ENCODE measurements around the gene ANAPC16.
"Not testable (repeated sequence)": the region's sequence is repeated elsewhere in the genome, so short reads cannot be mapped to it uniquely, and the experiment has no call there.

ANAPC16 gene

GRCh38 chr10:72277996-72278667 is 62.3 kb downstream of the ANAPC16 start:
- H3K4me3 ChIP-seq (ENCODE audit: insufficient read depth, low read depth, low read length) = no peak overlapping the region
- peaks cover 15% of the 10 kb centered on the region for H3K4me1 ChIP-seq (ENCODE audit: control insufficient read depth, insufficient read depth, low read length)
- WGBS, 2 experiments = 93 to 94% methylated on average over 3 of the region's 3 CpGs
- H3K27me3 ChIP-seq (ENCODE audit: control insufficient read depth, insufficient read depth, low read length, poor library complexity, severe bottlenecking) = no peaks in the 10 kb centered on the region
- H3K9me3 ChIP-seq (ENCODE audit: control insufficient read depth, low read length) = no peaks in the 10 kb centered on the region
- no peak overlapping the region for H3K27ac ChIP-seq (ENCODE audit: insufficient read depth, low read depth, low read length, poor library complexity, severe bottlenecking)
- peaks cover 5% of the 10 kb centered on the region for H3K36me3 ChIP-seq (ENCODE audit: control insufficient read depth, insufficient read depth, low read length)

GRCh38 chr10:72278668-72279393 is 63.0 kb downstream of the ANAPC16 start:
- WGBS, 2 experiments = 87 to 90% methylated on average over 3 to 4 of the region's 5 CpGs
- H3K27ac ChIP-seq (ENCODE audit: insufficient read depth, low read depth, low read length, poor library complexity, severe bottlenecking) = no peak overlapping the region
- H3K27me3 ChIP-seq (ENCODE audit: control insufficient read depth, insufficient read depth, low read length, poor library complexity, severe bottlenecking) = no peaks in the 10 kb centered on the region
- peaks cover 5% of the 10 kb centered on the region for H3K36me3 ChIP-seq (ENCODE audit: control insufficient read depth, insufficient read depth, low read length)
- peaks cover 15% of the 10 kb centered on the region for H3K4me1 ChIP-seq (ENCODE audit: control insufficient read depth, insufficient read depth, low read length)
- H3K9me3 ChIP-seq (ENCODE audit: control insufficient read depth, low read length) = no peaks in the 10 kb centered on the region
- no peak overlapping the region for H3K4me3 ChIP-seq (ENCODE audit: insufficient read depth, low read depth, low read length)

GRCh38 chr10:72279587-72279986 is 63.8 kb downstream of the ANAPC16 start:
- H3K36me3 ChIP-seq (ENCODE audit: control insufficient read depth, insufficient read depth, low read length); H3K27ac ChIP-seq (ENCODE audit: insufficient read depth, low read depth, low read length, poor library complexity, severe bottlenecking); H3K27me3 ChIP-seq (ENCODE audit: control insufficient read depth, insufficient read depth, low read length, poor library complexity, severe bottlenecking); H3K4me3 ChIP-seq (ENCODE audit: insufficient read depth, low read depth, low read length); H3K9me3 ChIP-seq (ENCODE audit: control insufficient read depth, low read length): not testable (repeated sequence)
- 91 to 92% methylated on average over 7 of the region's 7 CpGs for WGBS, 2 experiments
- H3K4me1 ChIP-seq (ENCODE audit: control insufficient read depth, insufficient read depth, low read length) = peaks cover 15% of the 10 kb centered on the region

- WGBS, 2 experiments = 90 to 97% methylated on average over 2 of the region's 3 CpGs
- H3K4me3 ChIP-seq (ENCODE audit: insufficient read depth, low read depth, low read length) = no peak overlapping the region
- no peak overlapping the region for H3K27ac ChIP-seq (ENCODE audit: insufficient read depth, low read depth, low read length, poor library complexity, severe bottlenecking)
- H3K9me3 ChIP-seq (ENCODE audit: control insufficient read depth, low read length) = no peaks in the 10 kb centered on the region
- no peaks in the 10 kb centered on the region for H3K27me3 ChIP-seq (ENCODE audit: control insufficient read depth, insufficient read depth, low read length, poor library complexity, severe bottlenecking)
- H3K4me1 ChIP-seq (ENCODE audit: control insufficient read depth, insufficient read depth, low read length) = no peaks in the 10 kb centered on the region
- H3K36me3 ChIP-seq (ENCODE audit: control insufficient read depth, insufficient read depth, low read length) = no peaks in the 10 kb centered on the region
Measured at GRCh38 chr10:72283131-72283530, 67.3 kb downstream of the ANAPC16 start.

Measured in ectodermal cell (in vitro differentiated cells).